Left kidney (tissue), 2 donors: ENCODE data around the gene RTN4RL2. TPM values are rescaled to one million over a fixed set of nuclear protein-coding genes. Genes with fewer than 3 reads are reported as not detected.
A peak's percentile ranks its signal among the peaks of the same experiment; 100 is the strongest.

Experiments
- DNase-seq: peaks from one replicate; pipeline ENCODE4 v3.0.0-alpha.2; 2013
- polyA plus RNA-seq: library from polyadenylated mRNA; unstranded; fragments of 120-200 nt; gene quantifications from one replicate; pipeline ENCODE4 v1.2.1, GENCODE V29; 2013; ENCODE audit not compliant: insufficient read length

Gene RTN4RL2
- polyA plus RNA-seq, 1 donor, result 2.5 TPM

- DNase-seq, result peak; percentile 92
These were observed 39.2 kb downstream of the RTN4RL2 start for GRCh38 chr11:57499413-57499982.

GRCh38 chr11:57499983-57500461 lies 39.7 kb downstream of the RTN4RL2 start:
- DNase-seq, result no peak

- DNase-seq, result no peak
These were observed 40.2 kb downstream of the RTN4RL2 start for GRCh38 chr11:57500515-57500914.

GRCh38 chr11:57500926-57501325 lies 40.6 kb downstream of the RTN4RL2 start:
- no peak for DNase-seq

GRCh38 chr11:57501953-57502352 lies 41.6 kb downstream of the RTN4RL2 start:
- DNase-seq, result no peak

GRCh38 chr11:57502376-57502775 lies 42.0 kb downstream of the RTN4RL2 start:
- DNase-seq, result no peak

GRCh38 chr11:57502870-57503269 lies 42.5 kb downstream of the RTN4RL2 start:
- no peak for DNase-seq

- DNase-seq, result no peak
These were observed 44.2 kb downstream of the RTN4RL2 start for GRCh38 chr11:57504511-57504910.

- DNase-seq, result no peak
These were observed 46.2 kb downstream of the RTN4RL2 start for GRCh38 chr11:57506522-57506921.

- no peak for DNase-seq
These were observed 48.2 kb downstream of the RTN4RL2 start for GRCh38 chr11:57508341-57509170.

GRCh38 chr11:57511741-57512430 lies 51.6 kb downstream of the RTN4RL2 start:
- DNase-seq, result no peak

- DNase-seq, result no peak
These were observed 52.5 kb downstream of the RTN4RL2 start for GRCh38 chr11:57512646-57513451.

- no peak for DNase-seq
These were observed 53.1 kb downstream of the RTN4RL2 start for GRCh38 chr11:57513452-57513795.

GRCh38 chr11:57513911-57514537 lies 53.7 kb downstream of the RTN4RL2 start:
- peak; percentile 7 for DNase-seq

- peak; percentile 38 for DNase-seq
These were observed 54.4 kb downstream of the RTN4RL2 start for GRCh38 chr11:57514538-57515331.

GRCh38 chr11:57515332-57516060 lies 55.2 kb downstream of the RTN4RL2 start, which contains the start of gene SLC43A1:
TSS of gene SLC43A1 (minus strand) at chr11:57515702. CDS start at chr11:57514111, 1,591 bp downstream.
- peak; percentile 40 for DNase-seq

GRCh38 chr11:57516061-57516443 lies 55.7 kb downstream of the RTN4RL2 start:
- no peak for DNase-seq

GRCh38 chr11:57521116-57521515 lies 60.8 kb downstream of the RTN4RL2 start:
- DNase-seq, result no peak

GRCh38 chr11:57523419-57523818 lies 63.1 kb downstream of the RTN4RL2 start:
- DNase-seq, result no peak
